ENCODE results near the gene SKA1.

DNA sequence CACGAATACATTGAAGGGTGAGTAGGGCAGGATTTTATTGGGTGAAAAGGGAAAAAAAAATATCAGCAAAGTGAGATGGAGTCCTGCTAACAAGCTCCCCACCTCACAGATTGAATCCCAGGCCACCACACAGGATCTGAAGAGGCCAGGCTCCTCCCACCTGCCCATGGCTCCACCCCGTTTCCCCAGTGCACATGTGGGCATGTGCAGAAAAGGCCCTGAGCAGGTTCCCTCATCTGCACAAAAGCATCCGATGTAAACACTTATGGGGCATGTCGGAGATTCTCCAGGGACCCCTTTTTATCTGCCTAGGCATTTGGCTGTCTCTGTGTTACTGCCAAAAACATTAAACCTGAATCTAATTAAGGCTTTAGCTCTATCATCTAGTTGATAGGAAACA, 35.2 kb downstream of the SKA1 start:
- TF ChIP-seq, protein P1, sequence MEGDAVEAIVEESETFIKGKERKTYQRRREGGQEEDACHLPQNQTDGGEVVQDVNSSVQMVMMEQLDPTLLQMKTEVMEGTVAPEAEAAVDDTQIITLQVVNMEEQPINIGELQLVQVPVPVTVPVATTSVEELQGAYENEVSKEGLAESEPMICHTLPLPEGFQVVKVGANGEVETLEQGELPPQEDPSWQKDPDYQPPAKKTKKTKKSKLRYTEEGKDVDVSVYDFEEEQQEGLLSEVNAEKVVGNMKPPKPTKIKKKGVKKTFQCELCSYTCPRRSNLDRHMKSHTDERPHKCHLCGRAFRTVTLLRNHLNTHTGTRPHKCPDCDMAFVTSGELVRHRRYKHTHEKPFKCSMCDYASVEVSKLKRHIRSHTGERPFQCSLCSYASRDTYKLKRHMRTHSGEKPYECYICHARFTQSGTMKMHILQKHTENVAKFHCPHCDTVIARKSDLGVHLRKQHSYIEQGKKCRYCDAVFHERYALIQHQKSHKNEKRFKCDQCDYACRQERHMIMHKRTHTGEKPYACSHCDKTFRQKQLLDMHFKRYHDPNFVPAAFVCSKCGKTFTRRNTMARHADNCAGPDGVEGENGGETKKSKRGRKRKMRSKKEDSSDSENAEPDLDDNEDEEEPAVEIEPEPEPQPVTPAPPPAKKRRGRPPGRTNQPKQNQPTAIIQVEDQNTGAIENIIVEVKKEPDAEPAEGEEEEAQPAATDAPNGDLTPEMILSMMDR (IDR thresholded peaks at IDR 0.05), result no peak
- no peak for TF ChIP-seq POLR2A (IDR thresholded peaks at IDR 0.05)
